Kidney (tissue), 14 donors: Measurements from ENCODE around the gene TSPO2. TPM values are rescaled to one million over a fixed set of nuclear protein-coding genes. Genes with fewer than 3 reads are reported as not detected.

ENCODE experiments used
- DNase-seq, 5 donors: peaks; one replicate each; pipeline ENCODE4 v3.0.0-alpha.2; 2013 to 2020
- FAIRE-seq: peaks from 2 replicates; lab custom pipeline; 2012; peaks lifted over from hg19 to GRCh38; lab: Jason Lieb, UNC
- H3K27ac ChIP-seq, 2 donors: one replicate each; pipeline ENCODE4 v1.7.0; 2013; ENCODE audit warnings: low read depth in 2 of 2, low read length in 2 of 2, inconsistent platforms in 1 of 2
- H3K27me3 ChIP-seq: one replicate; pipeline ENCODE4 v1.7.1; 2013; ENCODE audit warnings: low read length, inconsistent platforms; ENCODE audit not compliant: control insufficient read depth, insufficient read depth
- H3K36me3 ChIP-seq, 3 donors: one replicate each; pipeline versions ENCODE4 v1.7.0 to v1.7.1; 2013; ENCODE audit warnings: low read length in 3 of 3, control low read depth in 1 of 3, inconsistent platforms in 1 of 3; ENCODE audit not compliant: insufficient read depth in 3 of 3, control insufficient read depth in 2 of 3
- H3K4me1 ChIP-seq, 3 donors: one replicate each; pipeline versions ENCODE4 v1.7.0 to v1.7.1; 2013; ENCODE audit warnings: low read length in 3 of 3, inconsistent platforms in 1 of 3, low read depth in 1 of 3; ENCODE audit not compliant: control insufficient read depth in 2 of 3, insufficient read depth in 2 of 3
- H3K4me3 ChIP-seq, 3 donors: one replicate each; pipeline versions ENCODE4 v1.7.0 to v1.8.1; 2013; ENCODE audit warnings: low read length in 3 of 3, control low read depth in 1 of 3, inconsistent platforms in 1 of 3
- H3K9ac ChIP-seq, 3 donors: one replicate each; pipeline versions ENCODE4 v1.7.0 to v1.7.1; 2013; ENCODE audit warnings: low read length in 3 of 3, control low read depth in 1 of 3, inconsistent platforms in 1 of 3
- H3K9me3 ChIP-seq, 3 donors: one replicate each; pipeline versions ENCODE4 v1.7.0 to v1.7.1; 2013; ENCODE audit warnings: low read length in 3 of 3, control low read depth in 1 of 3, inconsistent platforms in 1 of 3; ENCODE audit not compliant: control insufficient read depth in 2 of 3, insufficient read depth in 1 of 3
- CTCF ChIP-seq: IDR thresholded peaks from 3 replicates; pipeline ENCODE4 v1.5.1; 2012; ENCODE audit warnings: mild to moderate bottlenecking, moderate library complexity, borderline replicate concordance; ENCODE audit not compliant: insufficient read depth; ENCODE audit errors: extremely low read depth
- intact Hi-C: fragments of 100-400 bp; cut with DNase I; formaldehyde crosslinking; loops from one replicate; pipeline ENCODE4 v1.11.1; 2022
- polyA plus RNA-seq: library from polyadenylated mRNA; stranded (reverse); fragments of 350-450 nt; fragmentation: Illumina TruSeq; extraction: RNeasy Lipid Tissue Mini Kit (QIAGEN cat#74804); gene quantifications from one replicate; pipeline ENCODE4 v1.2.3, GENCODE V29; 2014; ENCODE audit warnings: low read depth, low replicate concordance; ENCODE audit not compliant: insufficient read depth
- total RNA-seq: library from RNA; stranded (reverse); fragmentation: NEBNext Ultra II Directional; extraction: Animal tissue kit (Norgen Biotek cat#: 25700); gene quantifications from one replicate; pipeline ENCODE4 v1.2.1, GENCODE V29; 2021
- donor health status: control.
- donor health status: control.
- donor health status: control.
- donor health status: control.
- donor health status: control.
- donor health status: DM: yes; HTN: yes; CAD: no.
- donor health status: Normal renal cell carcinoma (clear cell type).

The TSPO2 gene
- total and polyA plus RNA-seq, 2 donors from 2014 or later, result 0.44 to 0.88 TPM

GRCh38 chr6:41040101-41040939, 1.9 kb upstream of the TSPO2 start:
- peak in 3 of 5 donors; percentile 44 to 90 (median 61) for DNase-seq
- intact Hi-C loops, result no loop called here
- peak overlapping the region; percentile 86 to 91 for H3K27ac ChIP-seq
- no peak for FAIRE-seq
- H3K36me3 ChIP-seq, result no peaks in the 10 kb centered on the region
- no peaks in the 10 kb centered on the region for H3K9me3 ChIP-seq
- H3K9ac ChIP-seq, result peak overlapping the region in 1 of 3 donors; percentile 47
- peak overlapping the region in 2 of 3 donors; percentile 30 to 42 for H3K4me3 ChIP-seq
- H3K27me3 ChIP-seq, result no peaks in the 10 kb centered on the region
- TF ChIP-seq CTCF, result no peak
- H3K4me1 ChIP-seq, result peaks cover 0 to 23% (median 5%) of the 10 kb centered on the region in 3 donors

- H3K27ac ChIP-seq, result peak overlapping the region; percentile 79 to 85
- H3K9ac ChIP-seq, result no peak overlapping the region
- DNase-seq (no peak), FAIRE-seq (no peak)
- H3K27me3 ChIP-seq, result no peaks in the 10 kb centered on the region
- H3K4me3 ChIP-seq, result no peak overlapping the region
- no peak for TF ChIP-seq CTCF
- no peaks in the 10 kb centered on the region for H3K9me3 ChIP-seq
- intact Hi-C loops, result no loop called here
- peaks cover 0 to 28% (median 8%) of the 10 kb centered on the region in 3 donors for H3K4me1 ChIP-seq
- no peaks in the 10 kb centered on the region for H3K36me3 ChIP-seq
These were observed 1.2 kb upstream of the TSPO2 start for GRCh38 chr6:41040940-41041536.

GRCh38 chr6:41043151-41043550, 884 bp downstream of the TSPO2 start:
- DNase-seq, result no peak
- H3K27ac ChIP-seq, result no peak overlapping the region
- H3K36me3 ChIP-seq, result no peaks in the 10 kb centered on the region
- intact Hi-C loops, result no loop called here
- FAIRE-seq, result no peak
- H3K4me1 ChIP-seq, result peaks cover 0 to 23% (median 12%) of the 10 kb centered on the region in 3 donors
- no peak for TF ChIP-seq CTCF
- H3K4me3 ChIP-seq, result no peak overlapping the region
- no peaks in the 10 kb centered on the region for H3K27me3 ChIP-seq
- no peaks in the 10 kb centered on the region for H3K9me3 ChIP-seq
- H3K9ac ChIP-seq, result no peak overlapping the region
